Stimulated activated CD8-positive, alpha-beta memory T cell treated with anti-CD3 and anti-CD28 coated beads, Interleukin-4, amount 100 ng/mL, for 24 hours (primary cell): ENCODE measurements around the gene MSMB.

Experiments
- DNase-seq: peaks from one replicate; pipeline ENCODE4 v3.0.0-alpha.2; 2020; ENCODE audit warnings: low read depth

Gene MSMB

GRCh38 chr10:46033602-46034011, 12.5 kb downstream of the MSMB start:
- DNase-seq, result no peak

GRCh38 chr10:46031648-46032532, 14.2 kb downstream of the MSMB start:
- no peak for DNase-seq

- peak; percentile 93 for DNase-seq
Measured at GRCh38 chr10:46030091-46030937, 15.8 kb downstream of the MSMB start, which contains the start of gene NCOA4. Gene NCOA4, minus strand, starts transcription at chr10:46030623. Its CDS starts 13,943 bp downstream, at chr10:46016680.

GRCh38 chr10:46029461-46030030, 16.5 kb downstream of the MSMB start:
- DNase-seq, result no peak

- DNase-seq, result no peak
Measured at GRCh38 chr10:46028584-46029460, 17.2 kb downstream of the MSMB start.

GRCh38 chr10:46026106-46026505, 20.0 kb downstream of the MSMB start:
- no peak for DNase-seq

- no peak for DNase-seq
Measured at GRCh38 chr10:46025406-46025805, 20.7 kb downstream of the MSMB start.

- DNase-seq, result no peak
Measured at GRCh38 chr10:46024948-46025347, 21.1 kb downstream of the MSMB start.

- DNase-seq, result peak; percentile 77
Measured at GRCh38 chr10:46022978-46023702, 22.9 kb downstream of the MSMB start.

- no peak for DNase-seq
Measured at GRCh38 chr10:46020344-46020657, 25.8 kb downstream of the MSMB start.

- no peak for DNase-seq
Measured at GRCh38 chr10:46019569-46020343, 26.3 kb downstream of the MSMB start.

- no peak for DNase-seq
Measured at GRCh38 chr10:46019177-46019528, 26.9 kb downstream of the MSMB start.

- DNase-seq, result no peak
Measured at GRCh38 chr10:46018453-46019176, 27.5 kb downstream of the MSMB start.

- DNase-seq, result no peak
Measured at GRCh38 chr10:46017733-46018132, 28.3 kb downstream of the MSMB start.

GRCh38 chr10:46016811-46017210, 29.3 kb downstream of the MSMB start:
- DNase-seq, result no peak

- no peak for DNase-seq
Measured at GRCh38 chr10:46016190-46016589, 29.9 kb downstream of the MSMB start.

GRCh38 chr10:46014683-46015405, 31.2 kb downstream of the MSMB start:
- no peak for DNase-seq

GRCh38 chr10:46014206-46014605, 31.9 kb downstream of the MSMB start:
- DNase-seq, result no peak

- DNase-seq, result no peak
Measured at GRCh38 chr10:46012746-46013145, 33.3 kb downstream of the MSMB start.
